SW 1271 (cell line): ENCODE data around the gene C1QL4.
"Not testable (repeated sequence)": the region's sequence is repeated elsewhere in the genome, so short reads cannot be mapped to it uniquely, and the experiment has no call there.

Source experiments
- DNase-seq, 2 experiments: peaks; one replicate each; lab custom pipeline; 2025; lab: John Stamatoyannopoulos, UW

The C1QL4 gene

GRCh38 chr12:49301760-49302159 lies 35.2 kb downstream of the C1QL4 start:
- DNase-seq = no peak

GRCh38 chr12:49298160-49298559 lies 38.8 kb downstream of the C1QL4 start:
- no peak for DNase-seq

- no peak for DNase-seq
Observed at GRCh38 chr12:49297695-49298060, 39.3 kb downstream of the C1QL4 start.

- peak; percentile 45 to 64 for DNase-seq
Observed at GRCh38 chr12:49296836-49297694, 39.9 kb downstream of the C1QL4 start.

- peak in 1 of 2 experiments; percentile 25 for DNase-seq
Observed at GRCh38 chr12:49296034-49296835, 40.8 kb downstream of the C1QL4 start.

- no peak for DNase-seq
Observed at GRCh38 chr12:49295082-49295936, 41.7 kb downstream of the C1QL4 start, which contains the start of gene PRPH. Gene PRPH (plus strand): TSS chr12:49295147. CDS start chr12:49295201, 54 bp downstream.

GRCh38 chr12:49294804-49295081 lies 42.2 kb downstream of the C1QL4 start:
- no peak for DNase-seq

GRCh38 chr12:49294086-49294803 lies 42.7 kb downstream of the C1QL4 start:
- no peak for DNase-seq

- no peak for DNase-seq
Observed at GRCh38 chr12:49293056-49293956, 43.7 kb downstream of the C1QL4 start.

- no peak for DNase-seq
Observed at GRCh38 chr12:49292729-49293055, 44.3 kb downstream of the C1QL4 start.

- no peak for DNase-seq
Observed at GRCh38 chr12:49288922-49289555, 47.9 kb downstream of the C1QL4 start.

GRCh38 chr12:49288412-49288853 lies 48.6 kb downstream of the C1QL4 start:
- DNase-seq = peak in 1 of 2 experiments; percentile 39

GRCh38 chr12:49287876-49288275 lies 49.1 kb downstream of the C1QL4 start:
- DNase-seq = no peak

GRCh38 chr12:49284672-49285071 lies 52.3 kb downstream of the C1QL4 start:
- no peak for DNase-seq

GRCh38 chr12:49283541-49284429 lies 53.2 kb downstream of the C1QL4 start:
- DNase-seq = no peak

- DNase-seq = not testable (repeated sequence)
Observed at GRCh38 chr12:49282740-49283375, 54.1 kb downstream of the C1QL4 start.
